ENCODE results near the gene MARS1. TPM values are rescaled to one million over a fixed set of nuclear protein-coding genes. Genes with fewer than 3 reads are reported as not detected.
"Not testable (repeated sequence)": the region's sequence is repeated elsewhere in the genome, so short reads cannot be mapped to it uniquely, and the experiment has no call there.

MARS1 gene
- total RNA-seq, 1 donor from 2014 or later: 327 TPM

GRCh38 chr12:57491393-57492280, 3.8 kb downstream of the MARS1 start:
- no peak for DNase-seq (ENCODE audit: low spot score)

- not testable (repeated sequence) for DNase-seq (ENCODE audit: low spot score)
Observed at GRCh38 chr12:57495051-57495701, 7.3 kb downstream of the MARS1 start.

- no peak for DNase-seq (ENCODE audit: low spot score)
Observed at GRCh38 chr12:57496822-57497221, 9.0 kb downstream of the MARS1 start.

GRCh38 chr12:57497223-57498131, 9.6 kb downstream of the MARS1 start:
- DNase-seq (ENCODE audit: low spot score): no peak

- no peak for DNase-seq (ENCODE audit: low spot score)
Observed at GRCh38 chr12:57498132-57498502, 10.2 kb downstream of the MARS1 start.

GRCh38 chr12:57498571-57498970, 10.7 kb downstream of the MARS1 start:
- DNase-seq (ENCODE audit: low spot score): no peak

- no peak for DNase-seq (ENCODE audit: low spot score)
Observed at GRCh38 chr12:57500213-57500612, 12.3 kb downstream of the MARS1 start.

- DNase-seq (ENCODE audit: low spot score): not testable (repeated sequence)
Observed at GRCh38 chr12:57502311-57502969, 14.6 kb downstream of the MARS1 start.

GRCh38 chr12:57506541-57506940, 18.7 kb downstream of the MARS1 start:
- not testable (repeated sequence) for DNase-seq (ENCODE audit: low spot score)

- DNase-seq (ENCODE audit: low spot score): not testable (repeated sequence)
Observed at GRCh38 chr12:57507796-57508195, 19.9 kb downstream of the MARS1 start.

GRCh38 chr12:57511161-57511560, 23.3 kb downstream of the MARS1 start:
- DNase-seq (ENCODE audit: low spot score): no peak

- no peak for DNase-seq (ENCODE audit: low spot score)
Observed at GRCh38 chr12:57511588-57512325, 23.9 kb downstream of the MARS1 start.

- DNase-seq (ENCODE audit: low spot score): no peak
Observed at GRCh38 chr12:57512665-57513064, 24.8 kb downstream of the MARS1 start.

GRCh38 chr12:57513266-57513665, 25.4 kb downstream of the MARS1 start:
- DNase-seq (ENCODE audit: low spot score): no peak

GRCh38 chr12:57513677-57514076, 25.8 kb downstream of the MARS1 start:
- DNase-seq (ENCODE audit: low spot score): not testable (repeated sequence)

- not testable (repeated sequence) for DNase-seq (ENCODE audit: low spot score)
Observed at GRCh38 chr12:57514246-57514645, 26.4 kb downstream of the MARS1 start.

- DNase-seq (ENCODE audit: low spot score): no peak
Observed at GRCh38 chr12:57514720-57515407, 27.0 kb downstream of the MARS1 start.

- DNase-seq (ENCODE audit: low spot score): no peak
Observed at GRCh38 chr12:57515408-57515933, 27.6 kb downstream of the MARS1 start.

- DNase-seq (ENCODE audit: low spot score): no peak
Observed at GRCh38 chr12:57515934-57516541, 28.2 kb downstream of the MARS1 start.

All from ureter (tissue), 1 donor.